ENCODE data around the gene SACS.
"Not testable (repeated sequence)": the region's sequence is repeated elsewhere in the genome, so short reads cannot be mapped to it uniquely, and the experiment has no call there.

Gene SACS

DNA sequence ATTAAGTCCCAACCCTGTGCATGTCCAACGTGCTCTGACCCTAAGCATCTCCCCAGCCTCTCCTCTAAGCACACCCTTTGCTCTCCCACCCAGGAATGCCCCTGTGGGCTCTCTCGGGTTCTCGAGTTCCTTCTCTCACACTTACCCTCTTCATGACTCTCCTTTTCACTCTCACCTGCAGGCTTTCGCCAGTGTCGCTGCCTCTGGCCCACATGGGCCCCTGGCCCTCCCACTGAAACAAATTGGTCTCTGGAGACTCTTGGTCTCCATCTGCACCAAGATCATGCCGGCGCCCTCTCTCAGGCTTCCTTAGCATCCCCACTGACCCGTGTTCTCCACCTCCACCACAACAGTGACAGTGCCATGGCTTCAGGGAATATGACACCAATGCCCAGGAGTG lies 19.6 kb upstream of the SACS start:
- no peak for DNase-seq

DNA sequence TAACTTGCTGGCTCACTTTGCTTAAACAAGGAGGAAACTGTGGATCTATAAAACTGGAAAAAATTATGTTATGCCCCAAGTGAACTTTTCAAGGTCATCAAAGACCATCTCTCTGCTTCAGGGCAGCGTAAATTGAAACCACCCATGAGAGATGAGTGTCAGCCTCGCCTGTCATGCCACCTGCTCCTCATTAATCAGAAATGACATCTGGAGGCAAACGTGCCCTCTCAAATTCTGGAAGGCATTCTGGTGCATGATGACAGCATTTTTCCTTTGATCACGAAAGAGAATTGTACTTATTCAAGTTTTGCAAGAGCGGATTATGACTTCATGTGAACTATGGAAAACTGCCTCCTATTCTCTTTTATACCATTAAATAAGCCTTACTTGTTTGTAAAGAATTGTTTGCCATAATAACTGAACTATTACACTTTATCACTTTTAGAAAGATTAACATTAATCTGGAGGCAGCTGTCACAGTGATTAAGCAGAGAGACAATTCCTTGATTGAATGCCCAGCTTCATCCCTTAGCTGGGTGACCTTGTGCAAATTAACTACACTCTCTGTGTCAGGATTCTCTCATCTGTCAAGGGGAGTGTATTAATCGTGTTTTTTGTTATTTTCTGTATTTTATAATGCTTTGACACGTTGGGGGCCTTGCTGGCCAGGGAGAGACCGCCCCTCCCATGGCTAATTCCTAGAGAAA lies 17.0 kb upstream of the SACS start:
- peak; percentile 25 for DNase-seq

DNA sequence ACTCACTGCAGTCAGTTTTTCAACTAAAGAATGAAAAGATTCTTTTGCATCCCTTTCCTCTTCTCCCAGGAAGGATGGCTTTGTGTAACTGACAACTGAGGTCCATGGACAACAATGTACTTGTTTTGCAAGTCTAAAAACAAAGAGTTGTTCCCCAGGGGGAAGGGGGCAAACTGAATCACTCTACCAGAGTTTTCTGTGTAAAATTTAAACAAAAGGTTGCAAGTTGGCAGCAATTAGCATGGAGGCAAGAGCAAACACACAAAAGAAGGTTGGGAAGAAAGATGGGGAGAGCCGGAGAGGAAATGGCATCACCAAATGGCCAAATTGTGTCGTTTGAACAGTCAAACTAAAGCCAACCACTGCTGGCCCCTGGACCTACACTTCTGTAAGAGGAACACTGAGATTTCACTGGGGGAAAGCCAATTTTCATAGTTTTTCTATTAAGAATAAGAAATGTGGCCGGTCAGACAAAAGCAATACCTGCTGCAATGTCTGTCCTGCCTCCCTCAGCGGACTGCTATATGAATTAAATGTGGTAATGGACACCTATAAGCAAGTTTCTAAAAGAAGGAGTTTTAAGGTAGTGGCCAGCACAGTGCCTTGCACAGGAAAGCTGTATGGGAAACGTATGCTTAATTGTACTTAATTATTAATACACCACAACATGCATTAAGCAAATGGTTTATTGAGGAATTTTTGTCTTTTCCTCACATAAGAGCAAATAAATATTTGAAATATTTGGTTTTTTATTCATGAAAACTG lies 16.1 kb upstream of the SACS start:
- no peak for DNase-seq

DNA sequence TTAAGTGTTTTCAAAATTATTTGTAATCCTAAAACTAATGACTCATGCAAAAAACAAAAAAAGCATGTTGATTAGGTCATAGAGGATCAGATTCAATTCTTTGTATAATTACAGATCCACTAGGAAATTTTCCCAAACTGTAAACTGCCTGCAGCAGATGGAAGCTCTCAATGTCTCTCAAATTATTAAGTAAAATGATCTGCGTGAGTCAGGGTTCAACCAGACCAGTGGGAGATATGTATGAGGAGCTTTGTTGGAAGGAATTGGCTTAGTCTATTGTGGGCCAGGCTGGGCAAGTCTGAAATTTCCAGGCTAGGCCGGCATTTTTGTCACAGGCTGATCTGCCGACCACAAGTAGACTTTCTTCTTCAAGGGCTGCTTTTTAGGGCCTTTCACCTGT lies 14.4 kb upstream of the SACS start:
- no peak for DNase-seq

DNA sequence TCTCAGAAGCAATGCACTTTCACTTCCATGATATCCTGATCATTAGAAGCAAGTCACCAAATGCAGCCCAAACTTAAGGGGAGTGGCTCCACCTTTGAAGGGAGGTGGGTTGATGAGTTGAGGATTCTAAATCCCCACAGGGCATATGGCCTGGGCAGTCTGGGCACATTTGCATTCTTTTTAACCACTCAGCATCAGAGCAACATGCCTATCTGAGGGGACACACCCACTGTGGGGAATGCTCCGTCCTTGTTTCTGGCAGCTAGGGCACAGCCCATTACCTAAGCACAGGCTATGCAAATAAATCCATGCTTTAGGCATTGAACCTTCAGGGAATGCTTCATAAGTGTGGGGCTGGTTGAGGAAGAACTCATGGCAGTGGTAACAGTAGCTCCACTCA lies 12.3 kb upstream of the SACS start:
- DNase-seq, result no peak

DNA sequence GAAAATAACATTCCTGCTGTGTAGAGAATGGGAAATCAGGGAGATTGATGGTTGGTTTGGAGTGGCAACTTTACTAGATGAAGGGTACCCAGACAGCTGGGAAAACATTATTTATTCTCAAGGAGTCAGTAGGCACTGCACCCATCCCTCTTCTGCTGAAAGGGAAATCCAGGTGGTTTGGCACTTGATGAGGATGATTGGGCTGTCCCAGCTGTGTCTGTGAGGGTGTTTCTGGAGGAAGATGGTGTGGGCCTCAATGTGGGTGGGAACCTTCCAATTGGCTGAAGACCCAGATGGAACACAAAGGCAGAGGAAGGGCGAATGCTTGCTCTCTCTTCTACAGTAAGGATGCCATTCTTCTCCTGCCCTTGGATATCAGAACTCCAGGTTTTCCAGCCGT lies 10.4 kb upstream of the SACS start:
- no peak for DNase-seq

DNA sequence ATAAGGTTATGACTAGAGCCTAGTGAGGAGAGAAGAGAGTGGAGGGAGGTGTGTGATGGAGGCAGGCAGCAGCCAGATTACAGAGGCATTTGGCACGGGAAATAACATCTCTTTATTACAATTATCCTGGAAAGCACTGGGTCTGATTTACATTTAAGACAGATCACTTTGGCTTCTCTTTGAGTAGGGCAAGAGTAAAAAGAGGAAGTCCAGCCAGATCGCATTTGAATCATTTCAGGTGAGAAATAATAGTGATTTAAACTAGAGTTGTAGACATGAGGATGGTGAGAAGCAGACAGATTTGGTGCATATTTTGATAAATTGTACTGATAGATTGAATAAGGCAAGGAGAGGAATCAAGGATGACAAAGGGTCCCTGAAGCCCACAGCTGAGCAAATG lies 9.6 kb upstream of the SACS start:
- DNase-seq, result no peak

DNA sequence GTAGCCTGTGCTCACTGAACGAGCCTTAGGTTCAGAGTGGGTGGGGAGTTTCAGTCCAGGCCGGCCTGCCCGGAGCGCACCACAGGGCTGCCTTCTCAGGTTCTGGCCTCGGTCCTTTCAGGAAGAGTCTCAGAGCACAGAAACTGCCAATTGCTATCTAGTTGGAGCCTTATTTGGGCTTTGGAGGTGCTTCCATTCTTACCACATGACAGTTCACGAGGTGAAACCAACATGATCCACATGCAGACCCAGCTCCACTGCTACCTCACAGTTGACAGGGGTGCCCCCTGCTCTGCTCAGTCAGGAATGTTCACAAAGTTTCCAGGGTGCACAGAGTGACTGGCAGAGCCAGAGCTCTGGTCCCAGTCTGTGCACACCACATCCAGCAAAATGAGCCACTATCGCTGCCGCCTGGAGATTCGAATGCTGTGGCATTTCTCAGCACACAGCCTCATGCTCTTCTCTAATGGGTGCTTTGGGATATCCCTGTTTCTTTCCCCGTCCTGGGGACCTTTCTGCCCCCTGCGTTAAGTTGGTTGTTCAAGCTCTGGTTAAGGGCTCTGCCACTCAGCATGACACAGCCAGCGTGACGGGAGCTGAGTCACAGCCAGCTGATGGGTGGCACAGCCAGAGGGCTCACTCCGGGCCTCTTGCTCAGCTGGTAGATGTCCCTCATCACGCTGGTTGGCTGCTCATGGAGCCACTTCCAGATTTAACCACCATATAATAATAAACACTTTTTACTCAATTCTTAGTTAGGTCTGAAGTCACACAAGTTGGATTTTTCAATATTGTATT lies 7.5 kb upstream of the SACS start:
- no peak for DNase-seq

DNA sequence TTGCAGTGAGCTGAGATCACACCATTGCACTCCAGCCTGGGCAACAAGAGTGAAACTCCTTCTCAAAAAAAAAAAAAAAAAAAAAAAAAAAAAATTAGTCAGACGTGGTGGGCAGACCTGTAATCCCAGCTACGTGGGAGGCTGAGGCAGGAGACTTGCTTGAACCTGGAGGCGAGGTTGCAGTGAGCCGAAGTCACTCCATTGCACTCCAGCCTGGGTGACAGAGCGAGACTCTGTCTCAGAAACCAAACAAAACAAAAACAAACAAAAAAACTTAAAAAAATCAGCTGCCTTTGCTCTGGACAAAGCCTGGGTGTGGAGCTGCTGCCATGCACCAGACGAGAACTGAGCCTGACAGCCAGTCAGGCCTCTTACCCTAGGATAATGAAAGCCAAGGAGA lies 6.8 kb upstream of the SACS start:
- not testable (repeated sequence) for DNase-seq

DNA sequence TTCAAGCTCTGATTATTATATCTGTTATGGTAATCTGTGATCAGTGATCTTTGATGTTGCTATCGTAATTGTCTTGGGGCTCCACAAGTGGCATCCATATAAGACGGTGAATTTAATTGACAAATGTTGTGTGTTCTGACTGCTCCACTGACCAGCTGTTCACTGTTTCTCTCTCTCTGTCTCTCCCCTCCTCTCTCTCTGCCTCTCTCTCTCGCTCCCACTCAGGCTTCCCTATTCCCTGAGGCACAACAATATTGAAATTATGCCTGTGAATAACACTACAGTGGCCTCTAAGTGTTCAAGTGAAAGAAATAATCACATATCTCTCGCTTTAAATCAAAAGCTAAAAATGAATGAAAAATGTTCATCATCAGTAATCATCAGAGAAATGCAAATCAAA lies 4.4 kb upstream of the SACS start:
- DNase-seq, result no peak

DNA sequence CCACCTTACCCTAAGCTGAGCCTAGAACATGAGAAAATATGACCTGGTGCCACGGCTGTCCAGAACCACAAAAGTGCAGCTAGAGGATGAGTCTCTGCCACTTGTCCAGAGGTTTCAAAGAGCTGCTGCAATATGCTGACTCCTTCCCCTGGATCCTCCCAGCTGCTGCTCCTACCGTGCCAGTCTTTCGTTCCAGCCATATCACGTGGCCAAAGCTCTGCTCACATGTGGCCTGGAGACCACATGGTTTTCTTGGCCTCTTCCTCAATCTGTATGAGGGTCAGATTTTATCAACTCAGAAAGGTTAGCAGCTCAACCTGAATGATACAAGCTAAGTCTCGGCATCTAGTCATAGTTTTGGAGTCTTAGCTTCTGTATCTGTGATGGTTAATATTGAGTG lies 3.2 kb upstream of the SACS start:
- no peak for DNase-seq

DNA sequence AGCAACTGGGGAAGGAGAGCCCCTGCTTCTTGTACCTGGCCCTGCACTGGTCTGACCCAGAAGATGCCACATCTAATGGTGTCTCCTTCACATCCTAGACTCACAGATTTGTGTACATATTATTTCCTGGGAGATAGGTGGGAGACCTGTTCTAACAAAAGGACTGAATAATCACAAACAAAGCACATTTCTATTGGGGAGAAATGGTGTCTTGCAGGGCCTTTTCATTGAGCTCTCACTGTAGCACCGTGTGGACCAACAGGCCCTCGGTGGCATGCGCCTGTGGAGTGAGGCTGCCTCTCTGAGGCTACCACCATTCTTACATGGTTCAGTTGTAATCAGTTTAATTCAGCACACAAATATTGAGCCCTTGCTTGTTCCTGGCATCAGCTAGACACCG lies 989 bp upstream of the SACS start:
- no peak for DNase-seq

DNA sequence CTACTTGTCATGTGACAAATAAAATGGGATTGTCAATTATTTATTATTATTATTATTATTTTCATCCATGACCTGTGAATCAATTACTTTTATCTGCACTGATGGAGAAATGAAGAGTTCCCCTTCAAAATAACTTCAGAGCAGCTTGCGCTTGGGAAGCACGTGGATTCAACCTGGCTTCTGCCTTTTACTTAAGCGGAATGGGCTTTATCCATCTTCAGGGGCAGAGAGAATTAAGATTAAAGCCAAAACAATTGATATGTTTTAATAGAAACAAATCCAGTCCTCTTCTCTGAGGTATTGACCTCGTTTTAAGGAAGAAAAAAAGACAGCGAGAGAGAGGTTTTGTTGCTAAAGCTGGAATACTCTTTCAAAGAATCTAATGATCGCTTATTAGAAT lies 876 bp downstream of the SACS start:
- no peak for DNase-seq

DNA sequence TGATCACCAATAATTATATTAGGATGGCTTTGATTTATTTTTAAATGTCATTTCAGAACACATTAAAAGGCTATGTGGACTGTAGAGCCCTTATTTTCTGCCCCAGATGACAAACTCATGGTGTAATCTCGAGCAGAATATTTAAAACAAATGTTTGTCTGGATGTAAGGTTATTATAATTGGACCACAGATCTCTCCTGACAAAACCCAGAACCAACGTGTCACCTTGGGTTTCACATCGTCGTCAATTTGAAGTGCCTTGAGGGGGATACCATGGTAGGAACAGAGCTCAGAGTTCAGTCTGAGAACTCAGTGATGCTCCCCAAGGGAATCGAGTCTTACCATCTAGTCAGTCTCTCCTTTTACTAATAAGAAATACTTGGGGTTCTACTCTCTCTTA lies 2.8 kb downstream of the SACS start:
- no peak for DNase-seq

DNA sequence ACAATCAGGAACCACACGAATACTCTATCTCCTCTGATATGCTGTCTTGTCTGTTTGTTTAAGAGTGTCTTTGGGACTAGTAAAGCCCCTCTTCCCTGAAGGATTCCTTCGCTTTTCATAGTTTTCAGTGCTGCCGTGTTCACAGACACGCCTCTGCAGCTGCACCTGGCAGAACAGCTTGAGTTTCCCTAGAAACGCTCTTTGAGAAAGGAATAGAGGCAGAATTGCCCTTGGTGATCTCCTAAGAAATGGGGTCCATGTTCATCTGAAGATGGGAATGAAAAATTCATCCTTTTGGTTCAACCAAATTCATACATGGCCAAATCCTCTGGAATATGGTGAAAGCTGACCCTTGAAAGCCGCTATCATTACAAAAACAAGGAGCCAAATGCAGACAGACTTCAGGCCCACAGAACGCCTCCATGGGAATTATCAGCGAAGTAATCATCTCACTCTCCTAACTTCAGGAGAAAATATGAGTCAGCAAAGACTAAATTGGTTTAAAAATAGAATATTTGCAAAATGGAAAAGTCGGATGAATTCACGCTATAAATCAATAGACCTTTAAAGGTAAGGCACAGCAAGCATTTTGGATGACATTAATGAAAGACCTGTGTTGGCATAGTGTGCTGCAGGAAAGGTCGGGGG lies 5.5 kb downstream of the SACS start:
- DNase-seq, result no peak

DNA sequence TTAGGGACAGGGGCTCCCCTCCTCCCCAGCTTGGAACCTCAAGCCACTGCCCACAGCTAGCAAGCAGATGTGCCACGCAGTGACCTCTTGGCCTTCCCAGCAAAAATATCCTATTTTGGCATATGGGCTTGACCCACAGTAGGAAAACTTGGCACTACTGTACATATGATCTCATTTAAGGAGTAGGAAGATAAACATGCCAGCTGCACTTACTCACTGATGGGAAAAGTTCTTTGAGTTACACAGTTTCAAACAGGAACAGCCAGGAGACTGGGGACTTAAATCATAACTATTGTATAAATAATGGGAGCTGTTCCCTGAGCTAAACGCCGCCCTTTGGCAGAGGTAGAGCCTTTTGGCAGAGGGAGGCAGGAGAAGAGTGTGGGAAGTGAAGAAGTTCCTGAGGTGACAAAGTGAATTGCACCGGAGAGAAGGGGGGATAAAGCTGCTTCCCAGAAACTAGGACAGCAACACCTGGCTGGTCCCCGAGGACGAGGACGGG lies 6.1 kb downstream of the SACS start:
- DNase-seq, result no peak

DNA sequence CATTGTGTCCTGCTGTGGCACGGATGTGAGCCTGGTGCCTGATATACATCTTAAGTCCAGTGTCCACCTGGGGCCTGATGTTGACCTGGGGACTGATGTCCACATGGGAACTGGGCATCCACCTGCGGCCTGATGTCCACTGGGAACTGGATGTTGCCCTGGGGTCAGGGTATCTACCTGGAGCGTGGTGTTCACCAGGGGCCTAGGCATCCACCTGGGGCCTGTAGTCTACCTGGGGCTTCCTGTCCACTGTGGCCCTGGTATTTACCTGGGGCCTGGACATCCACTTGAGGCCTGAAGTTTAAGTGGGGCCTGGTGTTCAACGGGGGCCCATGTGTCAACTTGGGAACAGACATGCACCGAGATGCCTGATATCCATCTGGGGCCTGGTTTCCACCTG lies 11.9 kb downstream of the SACS start:
- DNase-seq, result no peak

DNA sequence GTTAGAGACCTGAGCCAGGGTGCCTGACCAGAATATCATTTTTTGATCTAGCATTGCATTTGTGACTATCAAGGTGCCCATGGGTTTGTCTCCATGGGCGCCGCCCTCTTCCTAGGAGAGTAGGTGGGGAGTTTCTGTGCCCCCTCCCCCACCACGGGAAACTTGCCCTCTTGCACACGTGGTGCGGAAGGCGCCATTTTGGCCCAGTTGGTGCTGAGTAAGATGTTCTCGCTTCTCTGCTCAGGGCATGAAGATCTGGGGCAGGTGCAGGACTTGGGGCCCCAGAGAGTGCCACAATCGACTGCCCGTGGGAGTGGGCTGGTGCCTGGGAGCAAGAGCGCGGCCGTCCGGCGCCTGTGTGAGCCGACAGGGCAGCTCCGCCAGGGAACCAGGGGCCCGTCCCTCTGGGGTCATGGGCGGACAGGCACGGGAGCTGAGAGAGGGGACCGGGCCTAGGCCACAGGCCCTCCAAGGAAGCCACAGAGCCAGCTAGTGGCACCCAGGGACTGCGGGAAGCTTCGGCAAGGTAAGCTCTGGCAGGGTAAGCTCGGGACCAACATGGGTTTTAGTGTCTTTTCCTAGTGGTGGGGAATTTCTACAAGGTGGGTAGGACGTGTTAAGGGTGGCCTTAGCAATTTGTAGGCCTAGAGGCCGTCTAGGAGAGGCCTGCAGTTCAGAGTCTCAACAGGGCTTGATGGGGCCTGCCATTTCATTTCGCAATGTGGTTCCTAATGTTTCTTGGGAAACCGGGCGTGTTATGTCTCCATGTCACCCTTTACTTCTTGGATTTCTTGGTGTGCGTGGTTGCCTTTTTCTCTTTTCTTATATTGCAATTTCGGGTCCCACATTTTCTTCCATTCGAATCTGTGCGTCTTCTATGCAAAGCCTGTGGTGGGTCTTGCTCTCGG lies 14.5 kb downstream of the SACS start:
- DNase-seq, result no peak

DNA sequence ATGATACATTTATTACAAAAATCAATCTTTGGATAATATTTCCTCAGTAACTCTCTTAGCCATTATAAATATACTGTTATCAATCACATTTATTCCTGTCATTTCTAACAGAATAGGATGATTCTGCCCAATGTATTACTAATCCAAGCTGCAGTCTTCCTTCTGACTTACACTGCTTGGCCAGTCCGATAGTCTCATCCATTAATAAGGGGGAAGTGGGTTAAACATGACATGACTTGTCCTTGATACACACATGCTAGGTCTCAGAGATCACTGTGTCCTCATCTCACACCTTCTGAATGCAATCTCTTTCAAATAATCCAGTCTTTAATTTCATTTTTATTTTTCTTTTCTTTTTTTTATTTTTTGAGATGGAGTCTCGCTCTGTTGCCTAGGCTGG lies 18.8 kb downstream of the SACS start:
- no peak for DNase-seq

DNA sequence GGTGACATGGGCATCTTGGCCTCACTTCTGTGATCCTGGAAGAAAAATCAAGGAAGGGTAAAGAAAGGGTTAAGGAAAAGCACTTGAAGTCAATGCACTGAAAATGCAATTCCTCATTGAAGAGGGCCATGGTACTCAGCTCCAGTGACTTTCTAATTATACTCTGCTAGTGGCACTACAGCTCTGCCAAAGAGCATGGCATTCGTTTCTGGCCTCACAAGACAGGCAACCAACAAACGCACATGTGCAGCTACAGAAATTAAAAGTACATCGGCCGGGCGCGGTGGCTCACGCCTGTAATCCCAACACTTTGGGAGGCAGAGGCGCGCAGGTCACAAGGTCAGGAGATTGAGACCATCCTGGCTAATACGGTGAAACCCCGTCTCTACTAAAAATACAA lies 21.8 kb downstream of the SACS start:
- DNase-seq, result no peak

DNA sequence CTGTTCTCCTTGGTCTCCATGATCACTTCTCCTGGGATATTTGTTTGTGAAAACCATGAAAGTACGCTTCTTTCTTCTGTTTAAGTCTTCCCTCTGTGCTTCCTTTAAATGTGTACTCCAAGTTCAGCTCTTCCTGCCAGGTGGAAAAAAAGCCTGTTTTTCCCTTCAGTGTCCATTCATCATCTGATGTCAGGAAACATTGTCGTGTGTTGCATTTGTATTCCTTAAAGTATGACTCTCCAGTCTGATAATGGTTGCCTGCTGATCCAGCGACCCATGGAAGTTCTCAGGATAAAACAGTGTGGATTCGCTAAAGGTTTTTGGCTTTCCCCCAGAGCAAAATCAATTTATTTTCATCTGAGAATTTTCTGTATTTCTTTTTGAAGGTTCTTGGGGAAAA lies 22.3 kb downstream of the SACS start:
- no peak for DNase-seq

DNA sequence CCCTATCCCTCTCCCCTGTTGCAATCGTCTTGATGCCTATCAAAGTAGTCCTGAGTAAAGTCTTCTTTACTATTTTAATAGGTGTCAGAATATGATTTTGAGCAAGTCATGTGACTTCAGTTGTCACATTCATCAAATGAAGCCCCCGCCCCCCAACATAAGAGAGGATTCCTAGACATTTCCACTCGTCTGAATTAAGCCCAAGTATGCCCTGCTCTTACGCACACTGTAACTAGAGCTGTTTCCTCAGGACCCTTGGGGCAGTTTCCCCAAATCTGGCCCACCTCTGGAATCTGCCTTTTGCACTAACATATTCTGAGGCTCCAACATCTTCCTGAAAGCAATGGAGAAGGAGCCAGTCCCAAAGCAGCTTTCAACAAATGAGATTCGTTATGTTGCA lies 25.5 kb downstream of the SACS start:
- no peak for DNase-seq
